BJ (cell line): ENCODE measurements around the gene PEX12. TPM values are rescaled to one million over a fixed set of nuclear protein-coding genes. Genes with fewer than 3 reads are reported as not detected.

Experiments used
- CTCF ChIA-PET: fragments of 350-600 bp; formaldehyde crosslinking; extraction: SDS; loops from one replicate; lab custom pipeline; 2021; ENCODE audit warnings: antibody characterized with exemption, inconsistent platforms; lab: Yijun Ruan, JAX
- POLR2A ChIA-PET: fragments of 300-600 bp; sonication (Branson Sonifier 250); formaldehyde crosslinking; extraction: SDS; loops from one replicate; lab custom pipeline; 2021; ENCODE audit warnings: antibody characterized with exemption; lab: Charles Lee
- DNase-seq: peaks from one replicate; pipeline ENCODE4 v3.0.0-alpha.2; 2011; ENCODE audit warnings: low read depth
- H3K27me3 ChIP-seq: 2 replicates; pipeline ENCODE4 v1.6.0; 2011; ENCODE audit warnings: low read length; ENCODE audit not compliant: control insufficient read depth, insufficient read depth
- H3K36me3 ChIP-seq: 2 replicates; pipeline ENCODE4 v1.5.1; 2011; ENCODE audit warnings: low read length; ENCODE audit not compliant: control insufficient read depth, insufficient read depth
- H3K4me3 ChIP-seq: 2 replicates; pipeline ENCODE4 v1.5.1; 2011; ENCODE audit warnings: low read depth, mild to moderate bottlenecking, control low read depth, low read length
- polyA plus RNA-seq: library from polyadenylated mRNA; depleted of rRNA; stranded (reverse); fragments of >200 nt; gene quantifications from 2 replicates; pipeline ENCODE4 v1.2.3, GENCODE V29; 2011
- TF ChIP-seq, protein P1 (sequence below): IDR thresholded peaks from 2 replicates; pipeline ENCODE4 v1.5.1; 2011; ENCODE audit warnings: low read depth, mild to moderate bottlenecking, control low read depth, inconsistent platforms, low read length, moderate library complexity; ENCODE audit not compliant: insufficient read depth

Gene PEX12
- polyA plus RNA-seq, 1 experiment: 8.5 TPM

DNA sequence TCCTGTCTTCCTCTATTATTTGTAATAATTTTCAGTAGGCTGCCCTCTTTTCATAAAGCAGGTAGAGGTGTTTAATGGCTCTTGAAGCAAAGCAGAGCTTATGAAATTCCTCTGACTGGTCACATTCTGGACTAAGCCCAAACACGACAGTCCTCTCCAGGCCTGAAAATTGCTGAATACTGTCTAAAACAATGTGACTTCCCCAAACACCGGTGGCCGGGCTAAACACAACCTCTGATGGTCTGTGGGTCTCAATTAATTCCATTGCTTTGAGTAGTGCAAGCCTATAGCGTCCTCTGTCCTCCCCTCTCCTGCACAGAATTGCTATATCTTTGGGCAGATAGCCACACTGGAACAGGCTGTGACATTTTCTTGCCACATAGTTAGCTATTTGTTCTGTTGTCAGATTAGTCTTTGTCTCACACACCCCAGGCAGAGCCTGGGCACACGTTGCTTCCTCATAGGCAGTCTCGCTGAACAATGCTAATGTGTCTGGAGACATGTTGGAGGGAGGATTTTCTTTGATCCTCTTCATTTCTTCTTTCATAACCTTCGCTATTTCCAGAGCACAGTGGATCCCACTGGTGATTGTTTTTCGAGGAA, 30.1 kb downstream of the PEX12 start:
- H3K36me3 ChIP-seq: no peaks in the 10 kb centered on the region
- CTCF ChIA-PET: interaction anchor here (1.4 kb wide), 1 partner anchor 236 kb away, joined by 3 read pairs; no protein-coding TSS in a partner anchor
- POLR2A ChIA-PET: no interaction called here
- peaks cover 8% of the 10 kb centered on the region for H3K27me3 ChIP-seq
- DNase-seq: no peak
- TF ChIP-seq, protein P1, sequence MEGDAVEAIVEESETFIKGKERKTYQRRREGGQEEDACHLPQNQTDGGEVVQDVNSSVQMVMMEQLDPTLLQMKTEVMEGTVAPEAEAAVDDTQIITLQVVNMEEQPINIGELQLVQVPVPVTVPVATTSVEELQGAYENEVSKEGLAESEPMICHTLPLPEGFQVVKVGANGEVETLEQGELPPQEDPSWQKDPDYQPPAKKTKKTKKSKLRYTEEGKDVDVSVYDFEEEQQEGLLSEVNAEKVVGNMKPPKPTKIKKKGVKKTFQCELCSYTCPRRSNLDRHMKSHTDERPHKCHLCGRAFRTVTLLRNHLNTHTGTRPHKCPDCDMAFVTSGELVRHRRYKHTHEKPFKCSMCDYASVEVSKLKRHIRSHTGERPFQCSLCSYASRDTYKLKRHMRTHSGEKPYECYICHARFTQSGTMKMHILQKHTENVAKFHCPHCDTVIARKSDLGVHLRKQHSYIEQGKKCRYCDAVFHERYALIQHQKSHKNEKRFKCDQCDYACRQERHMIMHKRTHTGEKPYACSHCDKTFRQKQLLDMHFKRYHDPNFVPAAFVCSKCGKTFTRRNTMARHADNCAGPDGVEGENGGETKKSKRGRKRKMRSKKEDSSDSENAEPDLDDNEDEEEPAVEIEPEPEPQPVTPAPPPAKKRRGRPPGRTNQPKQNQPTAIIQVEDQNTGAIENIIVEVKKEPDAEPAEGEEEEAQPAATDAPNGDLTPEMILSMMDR: no peak
- H3K4me3 ChIP-seq: no peak overlapping the region

DNA sequence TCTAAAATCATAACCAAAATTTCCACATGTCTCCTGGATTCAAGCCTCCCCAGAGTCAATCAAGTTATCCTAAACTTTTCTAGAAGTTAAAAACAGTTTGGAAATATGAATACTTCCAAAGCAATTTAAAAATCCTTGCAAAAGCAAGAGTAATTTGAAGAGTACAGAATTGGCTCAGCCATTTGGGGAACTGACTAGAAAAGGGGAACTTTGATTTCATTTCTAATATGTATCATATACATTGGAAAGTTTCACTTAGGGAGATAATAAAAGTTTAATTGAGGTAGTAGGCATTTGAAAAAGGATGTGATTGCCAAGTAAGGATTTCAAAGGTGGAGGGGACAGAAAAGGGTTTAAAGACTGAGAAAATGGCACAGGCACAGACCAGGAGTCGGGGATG, 31.9 kb downstream of the PEX12 start:
- ChIA-PET CTCF (no interaction called here), POLR2A (no interaction called here)
- Histone ChIP-seq H3K36me3 (no peaks in the 10 kb centered on the region), H3K27me3 (peaks cover 5% of the 10 kb centered on the region; the same call in 1 of the 2 replicates), H3K4me3 (no peak overlapping the region)
- no peak for DNase-seq
- TF ChIP-seq, protein P1: no peak

DNA sequence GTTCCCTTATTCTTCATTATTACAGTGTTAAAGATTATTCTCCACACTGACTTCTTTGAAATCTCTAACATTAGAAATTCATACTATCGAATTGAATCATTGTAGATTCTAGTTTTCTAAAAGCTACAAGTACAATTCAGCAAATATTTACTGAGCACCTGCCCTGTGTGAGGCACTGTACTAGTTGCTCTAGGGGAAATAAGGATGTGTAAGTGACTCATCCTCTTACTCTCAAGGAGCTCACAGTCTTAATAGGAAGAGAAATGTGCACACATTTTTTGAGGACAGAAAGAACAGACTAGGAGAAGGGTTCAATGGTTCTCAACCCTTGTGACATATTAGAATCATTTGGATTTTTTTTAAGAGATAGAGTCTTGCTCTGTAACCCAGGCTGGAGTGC, 33.2 kb downstream of the PEX12 start:
- TF ChIP-seq, protein P1: no peak
- ChIA-PET CTCF (interaction anchor here (0.9 to 1.0 kb wide), 2 partner anchors 9 to 202 kb away, joined by 3 read pairs; no protein-coding TSS in a partner anchor), POLR2A (no interaction called here)
- no peak for DNase-seq
- H3K36me3 ChIP-seq: no peaks in the 10 kb centered on the region
- H3K4me3 ChIP-seq: no peak overlapping the region
- H3K27me3 ChIP-seq: peaks cover 5% of the 10 kb centered on the region; the same call in 1 of the 2 replicates

DNA sequence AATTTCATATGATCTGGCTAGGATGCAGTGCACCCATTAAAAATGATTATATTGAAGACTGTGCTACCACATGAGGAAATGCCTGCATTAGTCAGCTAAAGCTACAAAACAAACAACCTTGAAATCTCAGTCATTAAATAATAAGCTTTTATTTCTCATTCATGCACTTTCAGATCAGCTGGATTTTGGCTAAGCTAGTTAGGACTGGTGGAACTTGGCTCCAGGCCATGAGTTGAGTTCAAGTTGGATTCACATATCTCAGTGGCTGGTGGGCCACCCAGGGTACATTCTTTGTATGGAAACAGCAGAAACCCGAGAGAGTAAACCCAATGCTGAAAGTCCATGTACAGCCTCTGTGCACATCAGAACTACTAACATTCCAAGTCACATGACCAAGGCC, 34.5 kb downstream of the PEX12 start:
- Histone ChIP-seq H3K4me3 (no peak overlapping the region), H3K27me3 (peaks cover 5% of the 10 kb centered on the region; the same call in 1 of the 2 replicates), H3K36me3 (no peaks in the 10 kb centered on the region)
- ChIA-PET CTCF (no interaction called here), POLR2A (no interaction called here)
- TF ChIP-seq, protein P1: no peak
- no peak for DNase-seq

DNA sequence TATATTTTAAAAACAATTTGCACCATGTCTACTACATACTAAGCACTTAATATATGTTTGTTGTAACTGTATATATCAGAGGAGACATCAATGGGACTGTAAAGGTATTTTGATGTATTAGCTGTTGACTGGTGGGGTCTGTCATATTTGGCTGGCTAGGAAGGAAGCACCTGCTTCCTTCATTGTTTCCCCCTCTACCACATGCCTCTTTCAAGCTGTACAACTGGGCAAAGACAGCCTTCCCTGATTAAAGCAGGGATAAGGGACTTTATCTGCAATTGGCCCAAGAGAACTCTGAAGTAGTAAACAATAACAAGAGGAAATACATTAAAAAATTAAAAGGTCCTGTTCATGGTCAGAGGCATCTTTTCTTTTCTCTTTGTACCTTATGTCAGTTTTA, 35.4 kb downstream of the PEX12 start:
- H3K27me3 ChIP-seq: peaks cover 5% of the 10 kb centered on the region; the same call in 1 of the 2 replicates
- TF ChIP-seq, protein P1: no peak
- CTCF ChIA-PET: interaction anchor here (1.3 to 14.2 kb wide), 3 partner anchors 10 to 370 kb away, joined by 3 to 195 read pairs (median 7); no protein-coding TSS in a partner anchor
- POLR2A ChIA-PET: no interaction called here
- no peak overlapping the region for H3K4me3 ChIP-seq
- no peak for DNase-seq
- no peaks in the 10 kb centered on the region for H3K36me3 ChIP-seq
